ENCODE data around the gene KCNJ16. TPM values are rescaled to one million over a fixed set of nuclear protein-coding genes. Genes with fewer than 3 reads are reported as not detected.

Gene KCNJ16
- total RNA-seq, 1 experiment from 2014 or later = not detected

DNA sequence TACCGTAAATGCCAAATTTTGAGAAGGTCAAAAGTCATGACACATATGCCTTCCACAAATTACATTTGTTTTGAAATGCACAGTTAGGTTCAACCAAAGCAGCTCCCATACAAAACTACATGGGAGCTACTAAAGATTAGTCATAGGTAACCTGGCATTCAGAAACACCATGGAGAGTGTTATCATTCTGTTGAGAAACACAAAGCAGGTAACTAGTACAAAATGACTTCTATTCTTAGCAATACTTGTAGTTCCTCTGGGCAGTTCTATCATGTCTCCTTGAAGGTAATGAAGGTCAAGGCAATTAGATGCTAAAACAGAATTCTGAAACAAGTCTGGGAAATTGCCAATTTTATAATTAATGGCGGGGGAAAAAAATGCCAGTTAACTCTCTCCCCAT lies 39.4 kb downstream of the KCNJ16 start:
- intact Hi-C loops (cut with micrococcal nuclease; ENCODE audit: unreplicated experiment) (no loop called here), in situ Hi-C loops (cut with HindIII; ENCODE audit: low pct_unique_long_range_greater_than_20kb, low sequenced_read_pairs) (no loop called here)
- Histone ChIP-seq H3K27me3 (ENCODE audit: control insufficient read depth, insufficient read depth, low read length) (no peaks in the 10 kb centered on the region), H3K9me3 (ENCODE audit: control insufficient read depth, insufficient read depth, low read depth, low read length) (no peaks in the 10 kb centered on the region), H3K36me3 (ENCODE audit: control insufficient read depth, insufficient read depth, low read length) (no peaks in the 10 kb centered on the region), H3K27ac (ENCODE audit: low read length) (no peak overlapping the region), H3K4me1 (ENCODE audit: control insufficient read depth, insufficient read depth, low read length) (no peaks in the 10 kb centered on the region), H3K4me3 (ENCODE audit: low read depth in 2 of 2, low read length in 2 of 2) (no peak overlapping the region)
- TF ChIP-seq POLR2AphosphoS5 (IDR thresholded peaks at IDR 0.05; ENCODE audit: low read depth, low read length) (no peak), TCF7L2 (IDR thresholded peaks at IDR 0.05; ENCODE audit: low read depth, low read length) (no peak), SIN3A (IDR thresholded peaks at IDR 0.05; ENCODE audit: borderline replicate concordance, insufficient read depth, low read depth, low read length) (no peak)
- TF ChIP-seq, protein P1, sequence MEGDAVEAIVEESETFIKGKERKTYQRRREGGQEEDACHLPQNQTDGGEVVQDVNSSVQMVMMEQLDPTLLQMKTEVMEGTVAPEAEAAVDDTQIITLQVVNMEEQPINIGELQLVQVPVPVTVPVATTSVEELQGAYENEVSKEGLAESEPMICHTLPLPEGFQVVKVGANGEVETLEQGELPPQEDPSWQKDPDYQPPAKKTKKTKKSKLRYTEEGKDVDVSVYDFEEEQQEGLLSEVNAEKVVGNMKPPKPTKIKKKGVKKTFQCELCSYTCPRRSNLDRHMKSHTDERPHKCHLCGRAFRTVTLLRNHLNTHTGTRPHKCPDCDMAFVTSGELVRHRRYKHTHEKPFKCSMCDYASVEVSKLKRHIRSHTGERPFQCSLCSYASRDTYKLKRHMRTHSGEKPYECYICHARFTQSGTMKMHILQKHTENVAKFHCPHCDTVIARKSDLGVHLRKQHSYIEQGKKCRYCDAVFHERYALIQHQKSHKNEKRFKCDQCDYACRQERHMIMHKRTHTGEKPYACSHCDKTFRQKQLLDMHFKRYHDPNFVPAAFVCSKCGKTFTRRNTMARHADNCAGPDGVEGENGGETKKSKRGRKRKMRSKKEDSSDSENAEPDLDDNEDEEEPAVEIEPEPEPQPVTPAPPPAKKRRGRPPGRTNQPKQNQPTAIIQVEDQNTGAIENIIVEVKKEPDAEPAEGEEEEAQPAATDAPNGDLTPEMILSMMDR (IDR thresholded peaks at IDR 0.05) = no peak
- TF ChIP-seq, protein P2, sequence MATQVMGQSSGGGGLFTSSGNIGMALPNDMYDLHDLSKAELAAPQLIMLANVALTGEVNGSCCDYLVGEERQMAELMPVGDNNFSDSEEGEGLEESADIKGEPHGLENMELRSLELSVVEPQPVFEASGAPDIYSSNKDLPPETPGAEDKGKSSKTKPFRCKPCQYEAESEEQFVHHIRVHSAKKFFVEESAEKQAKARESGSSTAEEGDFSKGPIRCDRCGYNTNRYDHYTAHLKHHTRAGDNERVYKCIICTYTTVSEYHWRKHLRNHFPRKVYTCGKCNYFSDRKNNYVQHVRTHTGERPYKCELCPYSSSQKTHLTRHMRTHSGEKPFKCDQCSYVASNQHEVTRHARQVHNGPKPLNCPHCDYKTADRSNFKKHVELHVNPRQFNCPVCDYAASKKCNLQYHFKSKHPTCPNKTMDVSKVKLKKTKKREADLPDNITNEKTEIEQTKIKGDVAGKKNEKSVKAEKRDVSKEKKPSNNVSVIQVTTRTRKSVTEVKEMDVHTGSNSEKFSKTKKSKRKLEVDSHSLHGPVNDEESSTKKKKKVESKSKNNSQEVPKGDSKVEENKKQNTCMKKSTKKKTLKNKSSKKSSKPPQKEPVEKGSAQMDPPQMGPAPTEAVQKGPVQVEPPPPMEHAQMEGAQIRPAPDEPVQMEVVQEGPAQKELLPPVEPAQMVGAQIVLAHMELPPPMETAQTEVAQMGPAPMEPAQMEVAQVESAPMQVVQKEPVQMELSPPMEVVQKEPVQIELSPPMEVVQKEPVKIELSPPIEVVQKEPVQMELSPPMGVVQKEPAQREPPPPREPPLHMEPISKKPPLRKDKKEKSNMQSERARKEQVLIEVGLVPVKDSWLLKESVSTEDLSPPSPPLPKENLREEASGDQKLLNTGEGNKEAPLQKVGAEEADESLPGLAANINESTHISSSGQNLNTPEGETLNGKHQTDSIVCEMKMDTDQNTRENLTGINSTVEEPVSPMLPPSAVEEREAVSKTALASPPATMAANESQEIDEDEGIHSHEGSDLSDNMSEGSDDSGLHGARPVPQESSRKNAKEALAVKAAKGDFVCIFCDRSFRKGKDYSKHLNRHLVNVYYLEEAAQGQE (IDR thresholded peaks at IDR 0.05; ENCODE audit: insufficient read depth in 1 of 2, low read depth in 2 of 2, low read length in 1 of 2) = no peak
- CTCF ChIA-PET = no interaction called here
- no TSS peak for BruUV-seq (replicated peaks)
- POLR2A ChIA-PET = no interaction called here
- no peak for DNase-seq (ENCODE audit: low read depth, low spot score)
- no peak for ATAC-seq

DNA sequence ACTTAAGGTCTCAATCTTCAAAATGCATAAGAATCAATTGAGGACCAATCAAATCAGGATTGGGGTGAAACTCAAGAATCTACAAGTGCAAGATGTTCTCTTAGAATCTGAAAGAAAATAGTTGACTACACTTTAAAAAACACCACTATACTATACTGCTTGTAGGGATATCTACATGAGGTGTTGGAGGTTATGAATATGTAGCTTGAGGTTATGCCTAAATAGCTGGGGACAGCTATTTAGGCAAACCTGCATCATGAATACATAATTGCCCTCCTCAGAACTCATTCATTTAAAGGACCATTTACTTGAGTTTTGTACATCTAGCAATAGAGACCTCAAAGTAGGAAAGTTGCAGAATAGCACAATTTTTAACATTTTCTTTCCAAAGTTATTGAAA lies 40.1 kb downstream of the KCNJ16 start:
- ChIA-PET CTCF (no interaction called here), POLR2A (no interaction called here)
- DNase-seq (ENCODE audit: low read depth, low spot score) (no peak), ATAC-seq (no peak)
- Histone ChIP-seq H3K27me3 (ENCODE audit: control insufficient read depth, insufficient read depth, low read length) (no peaks in the 10 kb centered on the region), H3K9me3 (ENCODE audit: control insufficient read depth, insufficient read depth, low read depth, low read length) (no peaks in the 10 kb centered on the region), H3K4me3 (ENCODE audit: low read depth in 2 of 2, low read length in 2 of 2) (no peak overlapping the region), H3K27ac (ENCODE audit: low read length) (no peak overlapping the region), H3K36me3 (ENCODE audit: control insufficient read depth, insufficient read depth, low read length) (no peaks in the 10 kb centered on the region), H3K4me1 (ENCODE audit: control insufficient read depth, insufficient read depth, low read length) (no peaks in the 10 kb centered on the region)
- no TSS peak for BruUV-seq (replicated peaks)
- intact Hi-C loops (cut with micrococcal nuclease; ENCODE audit: unreplicated experiment) = no loop called here
- in situ Hi-C loops (cut with HindIII; ENCODE audit: low pct_unique_long_range_greater_than_20kb, low sequenced_read_pairs) = no loop called here
- TF ChIP-seq, protein P1 (IDR thresholded peaks at IDR 0.05) = no peak
- no peak for TF ChIP-seq POLR2AphosphoS5 (IDR thresholded peaks at IDR 0.05; ENCODE audit: low read depth, low read length)
- TF ChIP-seq, protein P2 (IDR thresholded peaks at IDR 0.05; ENCODE audit: insufficient read depth in 1 of 2, low read depth in 2 of 2, low read length in 1 of 2) = no peak
- no peak for TF ChIP-seq SIN3A (IDR thresholded peaks at IDR 0.05; ENCODE audit: borderline replicate concordance, insufficient read depth, low read depth, low read length)
- no peak for TF ChIP-seq TCF7L2 (IDR thresholded peaks at IDR 0.05; ENCODE audit: low read depth, low read length)
